Measurements from ENCODE around the gene PTPRO. TPM values are rescaled to one million over a fixed set of nuclear protein-coding genes. Genes with fewer than 3 reads are reported as not detected.

PTPRO gene
- total RNA-seq, 1 donor from 2014 or later = 0.24 TPM

DNA sequence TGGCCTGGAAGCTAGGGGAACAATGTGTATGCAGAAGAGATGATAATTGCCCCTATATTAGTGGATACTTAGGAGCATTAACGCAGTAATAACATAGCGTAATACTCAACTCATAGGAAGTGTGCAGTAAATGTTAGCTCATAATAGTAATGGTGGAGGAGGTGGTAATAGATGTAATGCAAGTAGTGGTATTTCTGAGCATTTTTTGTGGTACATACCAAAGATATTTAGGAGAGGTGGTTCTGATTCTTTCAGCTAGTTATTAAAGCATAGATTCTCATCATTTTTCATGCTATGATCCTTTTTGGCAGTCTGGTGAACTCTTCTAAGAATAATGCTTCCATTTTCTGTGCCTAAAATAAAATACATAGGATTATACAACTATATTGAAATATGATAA, 233.1 kb downstream of the PTPRO start:
- Mint-ChIP-seq H3K36me3 (ENCODE audit: insufficient read depth) (no peaks in the 10 kb centered on the region), H3K4me3 (ENCODE audit: low read depth) (no peak overlapping the region), H3K4me1 (ENCODE audit: low read depth) (peaks cover 4% of the 10 kb centered on the region), H3K9me3 (ENCODE audit: low read depth) (peaks cover 4% of the 10 kb centered on the region), H3K27ac (no peak overlapping the region), H3K27me3 (no peaks in the 10 kb centered on the region)
- TF ChIP-seq, protein P1, sequence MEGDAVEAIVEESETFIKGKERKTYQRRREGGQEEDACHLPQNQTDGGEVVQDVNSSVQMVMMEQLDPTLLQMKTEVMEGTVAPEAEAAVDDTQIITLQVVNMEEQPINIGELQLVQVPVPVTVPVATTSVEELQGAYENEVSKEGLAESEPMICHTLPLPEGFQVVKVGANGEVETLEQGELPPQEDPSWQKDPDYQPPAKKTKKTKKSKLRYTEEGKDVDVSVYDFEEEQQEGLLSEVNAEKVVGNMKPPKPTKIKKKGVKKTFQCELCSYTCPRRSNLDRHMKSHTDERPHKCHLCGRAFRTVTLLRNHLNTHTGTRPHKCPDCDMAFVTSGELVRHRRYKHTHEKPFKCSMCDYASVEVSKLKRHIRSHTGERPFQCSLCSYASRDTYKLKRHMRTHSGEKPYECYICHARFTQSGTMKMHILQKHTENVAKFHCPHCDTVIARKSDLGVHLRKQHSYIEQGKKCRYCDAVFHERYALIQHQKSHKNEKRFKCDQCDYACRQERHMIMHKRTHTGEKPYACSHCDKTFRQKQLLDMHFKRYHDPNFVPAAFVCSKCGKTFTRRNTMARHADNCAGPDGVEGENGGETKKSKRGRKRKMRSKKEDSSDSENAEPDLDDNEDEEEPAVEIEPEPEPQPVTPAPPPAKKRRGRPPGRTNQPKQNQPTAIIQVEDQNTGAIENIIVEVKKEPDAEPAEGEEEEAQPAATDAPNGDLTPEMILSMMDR (IDR thresholded peaks at IDR 0.05; ENCODE audit: unreplicated experiment) = no peak
- DNase-seq (ENCODE audit: low spot score, unreplicated experiment) = no peak

DNA sequence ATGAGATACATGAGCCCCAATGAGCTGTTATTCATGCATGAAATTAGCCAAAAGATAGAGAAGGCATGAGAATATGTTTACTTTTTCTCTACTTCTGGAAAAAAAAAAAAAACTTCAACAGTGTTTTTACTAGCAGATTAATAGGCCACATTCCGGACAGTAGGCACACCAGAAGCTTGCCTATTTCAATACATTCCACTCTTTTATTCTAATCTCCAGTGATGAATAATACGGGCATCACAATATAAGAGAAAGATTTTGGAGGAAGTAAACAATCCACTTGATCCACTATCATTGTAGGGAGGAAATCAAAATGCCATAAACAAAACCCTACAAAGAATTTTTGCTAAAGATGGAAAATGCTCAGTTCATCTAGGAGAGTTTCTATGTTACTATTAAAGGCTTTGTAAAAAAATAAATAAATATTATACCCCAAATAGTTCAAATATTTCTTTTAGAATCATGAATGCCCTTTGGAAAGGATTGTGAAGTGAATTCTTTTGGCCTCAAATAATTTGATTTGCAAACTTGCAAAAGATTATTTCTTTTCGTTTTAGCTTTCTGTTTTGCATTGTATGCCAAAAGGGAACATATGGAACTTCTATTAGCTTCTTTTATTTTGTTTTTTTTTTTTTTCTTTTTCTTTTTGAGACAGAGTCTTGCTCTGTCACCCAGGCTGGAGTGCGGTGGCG, 234.2 kb downstream of the PTPRO start:
- Mint-ChIP-seq H3K27me3 (no peaks in the 10 kb centered on the region), H3K9me3 (ENCODE audit: low read depth) (peaks cover 4% of the 10 kb centered on the region), H3K36me3 (ENCODE audit: insufficient read depth) (no peaks in the 10 kb centered on the region), H3K4me3 (ENCODE audit: low read depth) (no peak overlapping the region), H3K4me1 (ENCODE audit: low read depth) (peaks cover 4% of the 10 kb centered on the region), H3K27ac (no peak overlapping the region)
- DNase-seq (ENCODE audit: low spot score, unreplicated experiment) = no peak
- TF ChIP-seq, protein P1 (IDR thresholded peaks at IDR 0.05; ENCODE audit: unreplicated experiment) = no peak

DNA sequence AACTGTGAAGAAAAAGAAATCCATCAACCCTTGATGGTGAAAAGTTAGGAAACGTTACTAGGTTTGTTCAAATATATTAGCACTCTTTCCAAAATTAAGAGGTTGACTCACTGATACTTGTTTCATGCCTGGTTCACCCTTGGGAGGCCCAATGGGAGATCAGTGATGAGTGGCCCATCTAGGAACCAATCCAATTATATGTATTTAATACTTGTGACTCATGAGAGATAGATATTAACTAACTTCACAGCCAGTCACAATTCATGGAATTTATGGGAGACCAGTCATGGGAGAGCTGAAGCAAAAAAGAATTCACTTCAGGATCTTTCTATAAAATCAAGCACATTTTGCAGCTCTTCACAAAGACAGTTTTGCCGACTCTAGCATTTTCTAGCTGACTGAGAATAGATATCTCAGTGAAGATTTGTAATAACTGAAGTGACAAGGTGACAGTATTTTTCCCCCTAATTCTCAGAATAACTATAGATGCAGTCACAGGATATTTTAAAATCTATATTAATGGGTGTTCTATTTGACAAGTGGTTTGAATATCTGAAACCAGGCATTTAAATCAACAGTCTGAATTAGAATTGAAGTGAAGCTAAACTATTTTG, 236.7 kb downstream of the PTPRO start:
- Mint-ChIP-seq H3K9me3 (ENCODE audit: low read depth) (peaks cover 4% of the 10 kb centered on the region), H3K4me3 (ENCODE audit: low read depth) (no peak overlapping the region), H3K27ac (no peak overlapping the region), H3K36me3 (ENCODE audit: insufficient read depth) (no peaks in the 10 kb centered on the region), H3K27me3 (no peaks in the 10 kb centered on the region), H3K4me1 (ENCODE audit: low read depth) (peaks cover 6% of the 10 kb centered on the region)
- TF ChIP-seq, protein P1 (IDR thresholded peaks at IDR 0.05; ENCODE audit: unreplicated experiment) = no peak
- DNase-seq (ENCODE audit: low spot score, unreplicated experiment) = no peak

DNA sequence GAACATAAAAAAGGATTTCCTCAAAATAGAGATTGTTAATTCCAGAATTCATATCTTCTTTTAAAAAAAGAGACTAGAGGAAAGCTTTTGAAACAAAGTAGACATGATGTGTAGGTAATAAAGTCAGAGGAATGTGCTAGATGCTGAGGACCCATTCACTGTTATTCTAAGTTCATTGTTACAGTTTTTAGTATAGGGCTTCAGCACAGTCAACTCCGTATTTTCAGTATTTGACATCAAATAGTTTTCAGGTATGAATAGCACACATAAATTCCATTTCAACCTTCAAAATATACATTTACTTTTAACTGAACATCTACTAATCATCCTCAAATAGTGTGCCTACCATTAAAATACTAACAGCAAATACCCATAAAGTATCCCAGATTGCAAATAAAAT, 239.1 kb downstream of the PTPRO start:
- Mint-ChIP-seq H3K27ac (no peak overlapping the region), H3K36me3 (ENCODE audit: insufficient read depth) (no peaks in the 10 kb centered on the region), H3K4me3 (ENCODE audit: low read depth) (no peak overlapping the region), H3K4me1 (ENCODE audit: low read depth) (peaks cover 10% of the 10 kb centered on the region), H3K27me3 (no peaks in the 10 kb centered on the region), H3K9me3 (ENCODE audit: low read depth) (peaks cover 4% of the 10 kb centered on the region)
- TF ChIP-seq, protein P1 (IDR thresholded peaks at IDR 0.05; ENCODE audit: unreplicated experiment) = no peak
- no peak for DNase-seq (ENCODE audit: low spot score, unreplicated experiment)

DNA sequence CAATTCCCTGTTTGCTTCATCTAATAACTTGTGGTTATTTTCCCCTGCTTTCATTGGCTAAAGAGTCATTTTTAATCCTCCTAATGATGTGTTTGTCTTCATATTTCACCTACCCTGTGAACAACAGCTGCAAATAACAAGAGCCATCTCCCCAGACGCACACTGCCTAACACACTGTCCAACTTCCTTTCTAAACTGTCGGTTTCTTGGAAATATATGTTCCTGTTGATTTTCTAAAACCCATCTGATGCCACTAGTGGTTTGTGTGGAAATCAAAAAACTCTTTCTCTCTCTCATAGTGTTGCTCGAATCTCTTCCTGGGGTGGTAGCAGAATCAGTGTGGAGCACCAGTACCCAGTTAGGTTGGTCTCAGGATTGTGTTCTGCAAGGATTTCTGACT, 240.0 kb downstream of the PTPRO start:
- Mint-ChIP-seq H3K27ac (no peak overlapping the region), H3K4me1 (ENCODE audit: low read depth) (peaks cover 10% of the 10 kb centered on the region), H3K4me3 (ENCODE audit: low read depth) (no peak overlapping the region), H3K9me3 (ENCODE audit: low read depth) (peaks cover 4% of the 10 kb centered on the region), H3K27me3 (peaks cover 2% of the 10 kb centered on the region), H3K36me3 (ENCODE audit: insufficient read depth) (no peaks in the 10 kb centered on the region)
- DNase-seq (ENCODE audit: low spot score, unreplicated experiment) = no peak
- TF ChIP-seq, protein P1 (IDR thresholded peaks at IDR 0.05; ENCODE audit: unreplicated experiment) = no peak

Data from progenitor cell of endocrine pancreas (in vitro differentiated cells).